Naive thymus-derived CD4-positive, alpha-beta T cell (primary cell): ENCODE results near the gene NCAM2. TPM values are rescaled to one million over a fixed set of nuclear protein-coding genes. Genes with fewer than 3 reads are reported as not detected.

ENCODE experiments used
- ATAC-seq: fragments of 150-1000 bp; cut with Tn5 transposase; 2 replicates; pipeline ENCODE4 v1.10.0; 2021; ENCODE audit warnings: mild to moderate bottlenecking, moderate library complexity
- CTCF ChIA-PET: fragments of 350-600 bp; sonication (Branson Sonifier 250); formaldehyde crosslinking; loops from one replicate; lab custom pipeline; 2021; ENCODE audit warnings: antibody characterized with exemption; lab: Charles Lee
- POLR2A ChIA-PET: fragments of 350-600 bp; sonication (Branson Sonifier 250); formaldehyde crosslinking; loops from one replicate; lab custom pipeline; 2021; ENCODE audit warnings: antibody characterized with exemption, inconsistent platforms; lab: Charles Lee
- DNase-seq, 9 donors: peaks; one replicate each; pipeline versions ENCODE4 v3.0.0 to v3.0.0-alpha.2; 2020 to 2022; ENCODE audit warnings: mixed read lengths in 1 of 9
- H3K27ac ChIP-seq: one replicate; pipeline ENCODE4 v1.7.0; 2013; ENCODE audit warnings: mild to moderate bottlenecking, low read depth, low read length, moderate library complexity
- H3K27me3 ChIP-seq, 2 donors: one replicate each; pipeline ENCODE4 v1.7.0; 2013; ENCODE audit warnings: low read length in 2 of 2, mild to moderate bottlenecking in 2 of 2, moderate library complexity in 2 of 2; ENCODE audit not compliant: control insufficient read depth in 2 of 2, insufficient read depth in 2 of 2
- H3K36me3 ChIP-seq, 3 experiments: 1 replicate in 2 of 3; 2 replicates in 1 of 3; pipeline ENCODE4 v1.7.0; 2013; ENCODE audit warnings: low read length in 3 of 3, mild to moderate bottlenecking in 3 of 3, moderate library complexity in 1 of 3; ENCODE audit not compliant: insufficient read depth in 3 of 3, control insufficient read depth in 2 of 3
- H3K4me1 ChIP-seq, 2 donors: one replicate each; pipeline ENCODE4 v1.7.0; 2013; ENCODE audit warnings: low read length in 2 of 2, mild to moderate bottlenecking in 2 of 2, moderate library complexity in 1 of 2; ENCODE audit not compliant: control insufficient read depth in 2 of 2, insufficient read depth in 2 of 2
- H3K4me3 ChIP-seq: 2 replicates; pipeline ENCODE4 v1.7.0; 2013; ENCODE audit warnings: mild to moderate bottlenecking, low read length
- H3K9me3 ChIP-seq, 3 experiments: 1 replicate in 2 of 3; 2 replicates in 1 of 3; pipeline ENCODE4 v1.7.0; 2013; ENCODE audit warnings: low read length in 3 of 3; ENCODE audit not compliant: control insufficient read depth in 2 of 3
- H3K27ac Mint-ChIP-seq, 9 donors: one replicate each; pipeline ENCODE4 v1.8.0; 2020 to 2022; ENCODE audit warnings: mixed read lengths in 9 of 9, mild to moderate bottlenecking in 8 of 9, moderate library complexity in 5 of 9, inconsistent platforms in 2 of 9
- H3K27me3 Mint-ChIP-seq, 5 donors: one replicate each; pipeline ENCODE4 v1.8.0; 2021 to 2022; ENCODE audit warnings: mixed read lengths in 5 of 5, mild to moderate bottlenecking in 1 of 5
- H3K36me3 Mint-ChIP-seq, 5 donors: one replicate each; pipeline ENCODE4 v1.8.0; 2020 to 2022; ENCODE audit warnings: mixed read lengths in 5 of 5, mild to moderate bottlenecking in 3 of 5, inconsistent platforms in 1 of 5
- H3K4me1 Mint-ChIP-seq, 7 donors: one replicate each; pipeline ENCODE4 v1.8.0; 2020 to 2022; ENCODE audit warnings: mixed read lengths in 7 of 7, mild to moderate bottlenecking in 3 of 7, inconsistent platforms in 1 of 7
- H3K4me3 Mint-ChIP-seq, 10 donors: one replicate each; pipeline ENCODE4 v1.8.0; 2020 to 2022; ENCODE audit warnings: mild to moderate bottlenecking in 10 of 10, mixed read lengths in 10 of 10, moderate library complexity in 6 of 10, inconsistent platforms in 2 of 10
- H3K9me3 Mint-ChIP-seq, 11 donors: one replicate each; pipeline ENCODE4 v1.8.0; 2020 to 2022; ENCODE audit warnings: mixed read lengths in 11 of 11, mild to moderate bottlenecking in 4 of 11, inconsistent platforms in 1 of 11, moderate library complexity in 1 of 11
- intact Hi-C, 2 donors: fragments of 100-400 bp; cut with micrococcal nuclease; formaldehyde crosslinking; loops; one replicate each; pipeline ENCODE4 v1.15.1; 2023
- polyA plus RNA-seq, 2 donors: library from polyadenylated mRNA; unstranded; fragments of 300-500 nt; fragmentation: Illumina TruSeq; gene quantifications; one replicate each; pipeline ENCODE4 v1.2.3, GENCODE V29; 2021
- total RNA-seq, 6 experiments: library from RNA in 5 of 6; stranded (reverse) in 5 of 6; gene quantifications; 1 replicate in 5 of 6; 2 replicates in 1 of 6; pipeline ENCODE4 v1.2.3 and lab custom pipeline; 2021 to 2026

The NCAM2 gene
- total and polyA plus RNA-seq, 7 experiments from 2014 or later, result 0.07 TPM; not detected in 6

- Mint-ChIP-seq H3K27ac (no peak overlapping the region), H3K9me3 (peaks cover 0 to 2% (median 0%) of the 10 kb centered on the region in 11 donors), H3K4me3 (no peak overlapping the region), H3K4me1 (peaks cover 5 to 19% (median 14%) of the 10 kb centered on the region in 7 donors), H3K36me3 (no peaks in the 10 kb centered on the region), H3K27me3 (peaks cover 3 to 41% (median 17%) of the 10 kb centered on the region in 5 donors)
- Histone ChIP-seq H3K27me3 (peaks cover 0 to 4% of the 10 kb centered on the region in 2 donors), H3K4me3 (no peak overlapping the region), H3K9me3 (no peaks in the 10 kb centered on the region), H3K4me1 (peaks cover 0 to 12% of the 10 kb centered on the region in 2 donors), H3K27ac (no peak overlapping the region), H3K36me3 (no peaks in the 10 kb centered on the region)
- DNase-seq, result no peak
- ChIA-PET CTCF (no interaction called here), POLR2A (no interaction called here)
- intact Hi-C loops, result loop anchor here in 1 of 2 donors (5.0 kb wide), 1 partner anchor 378 kb away; no protein-coding TSS in a partner anchor
- no peak for ATAC-seq
Measured at GRCh38 chr21:20994790-20995189, 3.4 kb upstream of the NCAM2 start.

- H3K4me1 Mint-ChIP-seq, result peaks cover 5 to 19% (median 14%) of the 10 kb centered on the region in 7 donors
- CTCF ChIA-PET, result no interaction called here
- peaks cover 0 to 2% (median 0%) of the 10 kb centered on the region in 11 donors for H3K9me3 Mint-ChIP-seq
Measured at GRCh38 chr21:20996421-20997310, 1.5 kb upstream of the NCAM2 start.

GRCh38 chr21:20997311-20997635 is 936 bp upstream of the NCAM2 start:
- DNase-seq, result peak in 2 of 9 donors; percentile 6 to 7
- Mint-ChIP-seq H3K27ac (peak overlapping the region in 2 of 9 donors; percentile 60 to 69), H3K27me3 (peaks cover 17 to 59% (median 26%) of the 10 kb centered on the region in 5 donors), H3K9me3 (peaks cover 0 to 2% (median 0%) of the 10 kb centered on the region in 11 donors), H3K4me3 (peak overlapping the region; percentile 20 to 87 (median 74)), H3K36me3 (no peaks in the 10 kb centered on the region), H3K4me1 (peaks cover 5 to 19% (median 14%) of the 10 kb centered on the region in 7 donors)
- intact Hi-C loops, result loop anchor here in 1 of 2 donors (5.0 kb wide), 1 partner anchor 375 kb away; no protein-coding TSS in a partner anchor
- no peak overlapping the region for H3K27ac ChIP-seq
- peaks cover 0 to 12% of the 10 kb centered on the region in 2 donors for H3K4me1 ChIP-seq
- no peaks in the 10 kb centered on the region for H3K36me3 ChIP-seq
- ChIA-PET POLR2A (no interaction called here), CTCF (no interaction called here)
- H3K9me3 ChIP-seq, result no peaks in the 10 kb centered on the region
- H3K27me3 ChIP-seq, result peaks cover 0 to 4% of the 10 kb centered on the region in 2 donors
- no peak for ATAC-seq
- H3K4me3 ChIP-seq, result peak overlapping the region; percentile 43

More at GRCh38 chr21:20996421-20997310, 1.5 kb upstream of the NCAM2 start:
- H3K4me3 ChIP-seq, result peak overlapping the region; percentile 43
- H3K27ac Mint-ChIP-seq, result peak overlapping the region in 2 of 9 donors; percentile 60 to 69
- no peaks in the 10 kb centered on the region for H3K9me3 ChIP-seq
- H3K36me3 Mint-ChIP-seq, result no peaks in the 10 kb centered on the region
- H3K27ac ChIP-seq, result no peak overlapping the region
- peaks cover 12 to 59% (median 21%) of the 10 kb centered on the region in 5 donors for H3K27me3 Mint-ChIP-seq
- no peak for ATAC-seq
- peaks cover 0 to 12% of the 10 kb centered on the region in 2 donors for H3K4me1 ChIP-seq
- H3K36me3 ChIP-seq, result no peaks in the 10 kb centered on the region
- POLR2A ChIA-PET, result no interaction called here
- intact Hi-C loops, result loop anchor here in 1 of 2 donors (5.0 kb wide), 1 partner anchor 376 kb away; no protein-coding TSS in a partner anchor
- peak in 1 of 9 donors; percentile 11 for DNase-seq
- peak overlapping the region in 9 of 10 donors; percentile 65 to 87 (median 78) for H3K4me3 Mint-ChIP-seq
- H3K27me3 ChIP-seq, result peaks cover 0 to 4% of the 10 kb centered on the region in 2 donors

- intact Hi-C loops, result loop anchor here (2.0 to 5.0 kb wide), 2 partner anchors 104 to 374 kb away; no protein-coding TSS in a partner anchor
- Mint-ChIP-seq H3K27me3 (peaks cover 18 to 51% (median 26%) of the 10 kb centered on the region in 5 donors), H3K4me3 (peak overlapping the region; percentile 58 to 86 (median 79)), H3K4me1 (peaks cover 5 to 19% (median 14%) of the 10 kb centered on the region in 7 donors), H3K27ac (peak overlapping the region in 4 of 9 donors; percentile 11 to 90 (median 54)), H3K9me3 (peaks cover 0 to 2% (median 0%) of the 10 kb centered on the region in 11 donors), H3K36me3 (no peaks in the 10 kb centered on the region)
- peak overlapping the region; percentile 3 for H3K27ac ChIP-seq
- H3K4me1 ChIP-seq, result peaks cover 0 to 12% of the 10 kb centered on the region in 2 donors
- ChIA-PET POLR2A (no interaction called here), CTCF (no interaction called here)
- ATAC-seq (peak; percentile 28), DNase-seq (no peak)
- H3K9me3 ChIP-seq, result no peaks in the 10 kb centered on the region
- peak overlapping the region; percentile 9 for H3K4me3 ChIP-seq
- H3K27me3 ChIP-seq, result peaks cover 0 to 4% of the 10 kb centered on the region in 2 donors
- no peaks in the 10 kb centered on the region for H3K36me3 ChIP-seq
Measured at GRCh38 chr21:20998456-20998789, 214 bp downstream of the NCAM2 start.

- intact Hi-C loops, result loop anchor here (1.0 to 5.0 kb wide), 3 partner anchors 104 to 1793 kb away; no protein-coding TSS in a partner anchor
- Histone ChIP-seq H3K4me3 (peak overlapping the region; percentile 9), H3K36me3 (no peaks in the 10 kb centered on the region), H3K4me1 (peaks cover 0 to 12% of the 10 kb centered on the region in 2 donors), H3K27ac (peak overlapping the region; percentile 3), H3K27me3 (peaks cover 0 to 4% of the 10 kb centered on the region in 2 donors), H3K9me3 (no peaks in the 10 kb centered on the region)
- no peak for ATAC-seq
- Mint-ChIP-seq H3K36me3 (no peaks in the 10 kb centered on the region), H3K27me3 (peaks cover 18 to 51% (median 26%) of the 10 kb centered on the region in 5 donors), H3K9me3 (peaks cover 0 to 2% (median 0%) of the 10 kb centered on the region in 11 donors), H3K4me1 (peaks cover 5 to 19% (median 14%) of the 10 kb centered on the region in 7 donors), H3K27ac (peak overlapping the region in 3 of 9 donors; percentile 29 to 90 (median 80)), H3K4me3 (peak overlapping the region; percentile 58 to 86 (median 79))
- no peak for DNase-seq
- ChIA-PET CTCF (no interaction called here), POLR2A (no interaction called here)
Measured at GRCh38 chr21:20998886-20999285, 677 bp downstream of the NCAM2 start.

GRCh38 chr21:20999659-21000058 is 1.4 kb downstream of the NCAM2 start:
- Histone ChIP-seq H3K36me3 (no peaks in the 10 kb centered on the region), H3K4me3 (no peak overlapping the region), H3K4me1 (peaks cover 0 to 12% of the 10 kb centered on the region in 2 donors), H3K9me3 (no peaks in the 10 kb centered on the region), H3K27ac (no peak overlapping the region), H3K27me3 (peaks cover 0 to 4% of the 10 kb centered on the region in 2 donors)
- Mint-ChIP-seq H3K9me3 (peaks cover 0 to 2% (median 0%) of the 10 kb centered on the region in 11 donors), H3K27me3 (peaks cover 18 to 51% (median 26%) of the 10 kb centered on the region in 5 donors), H3K4me3 (peak overlapping the region in 6 of 10 donors; percentile 1 to 26 (median 7)), H3K27ac (no peak overlapping the region), H3K4me1 (peaks cover 5 to 19% (median 14%) of the 10 kb centered on the region in 7 donors), H3K36me3 (no peaks in the 10 kb centered on the region)
- DNase-seq (peak in 4 of 9 donors; percentile 14 to 38 (median 26)), ATAC-seq (no peak)
- intact Hi-C loops, result loop anchor here (1.0 to 5.0 kb wide), 4 partner anchors 103 to 1793 kb away; no protein-coding TSS in a partner anchor
- CTCF ChIA-PET, result no interaction called here
- POLR2A ChIA-PET, result no interaction called here
